Peyer's patch (tissue), 4 donors: Measurements from ENCODE around the gene SHMT2.

ENCODE experiments used
- CTCF ChIP-seq, 6 experiments: fragments of 450-650 bp in 4 of 6; fragments of 200-600 bp in 2 of 6; sonication (generic) in 1 of 6; IDR thresholded peaks; one replicate each; pipeline ENCODE4 v1.5.1; 2017 to 2019; ENCODE audit warnings: antibody characterized with exemption in 6 of 6, mild to moderate bottlenecking in 3 of 6, moderate library complexity in 1 of 6
- POLR2A ChIP-seq, 2 donors: fragments of 450-650 bp; IDR thresholded peaks; one replicate each; pipeline ENCODE4 v1.5.1; 2017; ENCODE audit warnings: antibody characterized with exemption in 2 of 2, mild to moderate bottlenecking in 2 of 2, moderate library complexity in 2 of 2

GRCh38 chr12:57185906-57186508 lies 43.5 kb upstream of the SHMT2 start:
- TF ChIP-seq POLR2A (IDR thresholded peaks at IDR 0.05): no peak
- no peak for TF ChIP-seq CTCF (IDR thresholded peaks at IDR 0.05)
